GM21529 (cell line): ENCODE data around the gene PIKFYVE.

Experiments
- ATAC-seq: cut with Tn5 transposase; IDR thresholded peaks from one replicate; pipeline ENCODE4 v1.9.1; 2021; ENCODE audit not compliant: unreplicated experiment

Gene PIKFYVE

DNA sequence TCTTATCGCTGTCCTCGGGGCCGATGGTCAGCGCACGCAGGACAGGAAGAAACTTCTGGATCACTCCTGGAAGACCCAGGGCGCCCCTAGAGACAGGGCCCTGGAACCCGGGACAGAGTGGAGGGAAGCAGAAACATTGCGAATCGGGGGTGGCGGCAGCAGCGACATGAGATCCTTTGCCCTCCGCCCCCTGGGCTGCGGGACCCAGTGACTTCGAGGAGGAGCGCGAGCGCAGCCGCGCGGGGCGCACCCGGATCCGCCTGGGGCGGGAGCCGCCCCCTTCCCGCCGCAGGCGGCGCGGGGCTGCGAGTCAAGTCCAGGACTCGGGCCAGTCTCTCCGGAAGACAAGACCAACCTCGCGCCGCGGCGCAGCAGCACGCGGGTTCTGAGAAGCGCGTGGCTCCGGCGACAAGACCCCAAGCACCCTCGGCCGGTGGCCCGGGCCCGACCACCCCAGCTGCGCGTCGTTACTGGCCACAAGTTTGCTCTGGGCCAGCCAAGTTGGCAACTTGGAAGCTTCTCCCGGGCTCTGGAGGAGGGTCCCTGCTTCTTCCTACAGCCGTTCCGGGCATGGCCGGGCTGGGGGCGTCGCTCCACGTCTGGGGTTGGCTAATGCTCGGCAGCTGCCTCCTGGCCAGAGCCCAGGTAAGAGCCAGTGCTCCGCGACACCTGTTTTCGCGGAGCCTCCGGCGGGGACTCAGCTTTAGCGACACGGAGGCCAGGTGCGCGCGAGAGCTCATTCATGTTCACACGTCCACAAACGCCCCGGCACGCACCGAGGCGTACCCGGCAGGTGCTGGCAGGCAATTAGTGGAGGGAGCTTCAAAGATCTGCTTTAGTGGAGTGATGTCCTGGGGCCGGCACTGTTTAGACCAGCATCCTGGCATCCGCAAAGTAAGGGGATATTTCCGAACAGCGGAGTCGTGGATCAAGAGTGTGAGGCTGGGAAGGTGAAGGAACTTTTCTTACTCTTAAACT, 140.7 kb downstream of the PIKFYVE start, which contains the start of gene PTH2R:
Gene PTH2R, plus strand, starts transcription at position 319 of the 978 bp plus-strand sequence. Its CDS starts 252 bp downstream, at position 571.
- no peak for ATAC-seq

DNA sequence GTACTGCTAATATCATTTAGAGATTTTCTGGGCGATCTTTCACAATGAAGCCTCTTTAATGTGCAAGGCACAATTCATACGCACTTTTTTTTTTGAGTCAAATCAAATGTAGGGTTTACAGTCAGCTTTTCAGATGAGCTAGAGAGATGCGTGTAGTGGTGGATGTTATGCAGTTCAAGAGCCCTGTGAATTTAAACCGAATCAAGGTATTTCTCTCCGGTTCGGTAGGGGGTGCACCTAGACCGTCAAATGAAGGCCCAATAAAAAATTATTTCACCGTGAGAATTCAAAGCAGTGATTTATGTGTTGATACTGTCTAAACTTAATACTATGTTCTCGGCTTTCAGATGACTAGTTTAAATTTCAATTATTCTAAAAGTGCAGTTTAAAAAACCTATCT, 141.6 kb downstream of the PIKFYVE start:
- no peak for ATAC-seq
